ENCODE measurements around the gene SLC5A10.

SLC5A10 gene

GRCh38 chr17:18986541-18987229 is 34.7 kb downstream of the SLC5A10 start:
- no peak for DNase-seq

GRCh38 chr17:18987230-18987610 is 35.3 kb downstream of the SLC5A10 start:
- no peak for DNase-seq

- DNase-seq, result no peak
Measured at GRCh38 chr17:18987862-18988545, 36.0 kb downstream of the SLC5A10 start.

- no peak for DNase-seq
Measured at GRCh38 chr17:18988546-18989173, 36.7 kb downstream of the SLC5A10 start.

GRCh38 chr17:18990331-18990730 is 38.4 kb downstream of the SLC5A10 start:
- DNase-seq, result no peak

- DNase-seq, result no peak
Measured at GRCh38 chr17:18991531-18992315, 39.8 kb downstream of the SLC5A10 start.

- no peak for DNase-seq
Measured at GRCh38 chr17:18992454-18993130, 40.6 kb downstream of the SLC5A10 start.

- DNase-seq, result no peak
Measured at GRCh38 chr17:18993905-18994526, 42.1 kb downstream of the SLC5A10 start.

GRCh38 chr17:18994631-18995030 is 42.7 kb downstream of the SLC5A10 start:
- no peak for DNase-seq

GRCh38 chr17:18995220-18995619 is 43.3 kb downstream of the SLC5A10 start:
- no peak for DNase-seq

GRCh38 chr17:18996458-18996857 is 44.5 kb downstream of the SLC5A10 start:
- DNase-seq, result no peak

GRCh38 chr17:18997650-18998196 is 45.8 kb downstream of the SLC5A10 start:
- no peak for DNase-seq

GRCh38 chr17:18999394-18999793 is 47.4 kb downstream of the SLC5A10 start:
- DNase-seq, result no peak

- no peak for DNase-seq
Measured at GRCh38 chr17:18999911-19000310, 47.9 kb downstream of the SLC5A10 start.

- DNase-seq, result no peak
Measured at GRCh38 chr17:19000531-19001325, 48.8 kb downstream of the SLC5A10 start.

- no peak for DNase-seq
Measured at GRCh38 chr17:19001907-19002590, 50.1 kb downstream of the SLC5A10 start.

- DNase-seq, result peak; percentile 14 to 18
Measured at GRCh38 chr17:19002805-19003542, 51.0 kb downstream of the SLC5A10 start.

- peak; percentile 47 to 49 for DNase-seq
Measured at GRCh38 chr17:19003543-19004420, 51.8 kb downstream of the SLC5A10 start.

Measured in activated CD4-positive, alpha-beta T cell treated with anti-CD3 and anti-CD28 coated beads, Interleukin-2, amount 50 U/mL, for 4 hours (primary cell).